Measurements from ENCODE around the gene MMP14.
A peak's percentile ranks its signal among the peaks of the same experiment; 100 is the strongest.
"Not testable (repeated sequence)": the region's sequence is repeated elsewhere in the genome, so short reads cannot be mapped to it uniquely, and the experiment has no call there.

The MMP14 gene

GRCh38 chr14:22842211-22843122 is 6.1 kb downstream of the MMP14 start:
- ATAC-seq (no peak), DNase-seq (no peak)

DNA sequence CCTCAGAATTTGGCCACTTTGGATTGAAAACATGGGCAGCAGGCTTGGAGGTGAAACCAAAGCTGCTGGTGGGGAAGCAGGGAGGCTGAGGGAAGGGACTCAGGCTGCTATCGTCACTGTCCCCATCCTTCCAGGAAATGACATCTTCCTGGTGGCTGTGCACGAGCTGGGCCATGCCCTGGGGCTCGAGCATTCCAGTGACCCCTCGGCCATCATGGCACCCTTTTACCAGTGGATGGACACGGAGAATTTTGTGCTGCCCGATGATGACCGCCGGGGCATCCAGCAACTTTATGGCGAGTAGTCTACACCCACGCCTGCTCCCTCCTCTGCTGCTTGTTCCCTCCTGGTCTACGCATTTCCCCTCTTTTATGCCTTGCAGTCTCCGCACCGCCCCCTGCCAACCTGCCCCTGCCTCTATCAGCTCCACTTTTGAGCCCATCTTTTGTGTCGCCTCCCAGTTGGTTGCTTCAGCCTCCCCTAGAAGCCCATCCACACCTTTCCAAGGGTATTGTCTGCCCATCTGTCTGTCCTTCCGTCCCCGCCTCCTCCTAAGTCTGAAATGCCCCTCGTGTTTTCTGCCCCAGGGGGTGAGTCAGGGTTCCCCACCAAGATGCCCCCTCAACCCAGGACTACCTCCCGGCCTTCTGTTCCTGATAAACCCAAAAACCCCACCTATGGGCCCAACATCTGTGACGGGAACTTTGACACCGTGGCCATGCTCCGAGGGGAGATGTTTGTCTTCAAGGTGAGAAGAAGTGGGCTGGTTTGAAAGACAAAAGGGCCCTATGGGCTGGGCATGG is 6.9 kb downstream of the MMP14 start:
- DNase-seq (no peak), ATAC-seq (no peak)

DNA sequence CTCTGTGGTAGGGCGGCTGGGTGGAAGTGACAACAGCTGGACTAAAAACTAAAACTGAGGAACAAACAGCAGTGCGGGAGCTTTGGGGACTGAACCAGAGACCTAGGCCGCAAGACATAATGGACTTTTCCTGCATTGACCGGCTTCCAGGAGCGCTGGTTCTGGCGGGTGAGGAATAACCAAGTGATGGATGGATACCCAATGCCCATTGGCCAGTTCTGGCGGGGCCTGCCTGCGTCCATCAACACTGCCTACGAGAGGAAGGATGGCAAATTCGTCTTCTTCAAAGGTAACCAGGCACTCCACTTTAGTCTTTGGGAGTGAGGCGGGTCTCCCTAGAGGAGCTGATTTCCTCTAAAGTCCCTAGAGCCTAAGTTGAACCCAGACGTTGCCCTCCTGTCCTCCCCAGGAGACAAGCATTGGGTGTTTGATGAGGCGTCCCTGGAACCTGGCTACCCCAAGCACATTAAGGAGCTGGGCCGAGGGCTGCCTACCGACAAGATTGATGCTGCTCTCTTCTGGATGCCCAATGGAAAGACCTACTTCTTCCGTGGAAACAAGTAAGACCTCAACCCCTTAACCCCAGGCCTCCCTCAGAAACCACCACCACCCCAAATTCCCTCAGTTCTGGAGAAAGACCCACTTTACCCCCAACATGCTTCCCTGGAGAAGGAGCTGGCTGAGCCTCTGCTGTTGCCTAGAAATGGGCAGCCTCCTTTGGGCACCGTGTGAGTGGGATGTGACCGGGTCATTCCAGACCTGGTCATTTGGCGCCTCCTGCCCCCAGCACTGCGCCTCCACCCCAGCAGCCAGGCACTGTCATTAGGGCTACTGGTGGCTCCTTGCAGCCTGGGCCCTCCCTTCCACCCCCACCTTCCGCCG is 8.1 kb downstream of the MMP14 start:
- no peak for DNase-seq

GRCh38 chr14:22845103-22845394 is 8.7 kb downstream of the MMP14 start:
- ATAC-seq, result no peak
- no peak for DNase-seq

More for the DNA sequence above, 8.1 kb downstream of the MMP14 start:
- ATAC-seq, result no peak

DNA sequence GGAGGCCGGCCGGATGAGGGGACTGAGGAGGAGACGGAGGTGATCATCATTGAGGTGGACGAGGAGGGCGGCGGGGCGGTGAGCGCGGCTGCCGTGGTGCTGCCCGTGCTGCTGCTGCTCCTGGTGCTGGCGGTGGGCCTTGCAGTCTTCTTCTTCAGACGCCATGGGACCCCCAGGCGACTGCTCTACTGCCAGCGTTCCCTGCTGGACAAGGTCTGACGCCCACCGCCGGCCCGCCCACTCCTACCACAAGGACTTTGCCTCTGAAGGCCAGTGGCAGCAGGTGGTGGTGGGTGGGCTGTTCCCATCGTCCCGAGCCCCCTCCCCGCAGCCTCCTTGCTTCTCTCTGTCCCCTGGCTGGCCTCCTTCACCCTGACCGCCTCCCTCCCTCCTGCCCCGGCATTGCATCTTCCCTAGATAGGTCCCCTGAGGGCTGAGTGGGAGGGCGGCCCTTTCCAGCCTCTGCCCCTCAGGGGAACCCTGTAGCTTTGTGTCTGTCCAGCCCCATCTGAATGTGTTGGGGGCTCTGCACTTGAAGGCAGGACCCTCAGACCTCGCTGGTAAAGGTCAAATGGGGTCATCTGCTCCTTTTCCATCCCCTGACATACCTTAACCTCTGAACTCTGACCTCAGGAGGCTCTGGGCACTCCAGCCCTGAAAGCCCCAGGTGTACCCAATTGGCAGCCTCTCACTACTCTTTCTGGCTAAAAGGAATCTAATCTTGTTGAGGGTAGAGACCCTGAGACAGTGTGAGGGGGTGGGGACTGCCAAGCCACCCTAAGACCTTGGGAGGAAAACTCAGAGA is 9.6 kb downstream of the MMP14 start:
- ATAC-seq (no peak), DNase-seq (no peak)

- no peak for DNase-seq
- no peak for ATAC-seq
Measured at GRCh38 chr14:22846811-22847307, 10.5 kb downstream of the MMP14 start.

DNA sequence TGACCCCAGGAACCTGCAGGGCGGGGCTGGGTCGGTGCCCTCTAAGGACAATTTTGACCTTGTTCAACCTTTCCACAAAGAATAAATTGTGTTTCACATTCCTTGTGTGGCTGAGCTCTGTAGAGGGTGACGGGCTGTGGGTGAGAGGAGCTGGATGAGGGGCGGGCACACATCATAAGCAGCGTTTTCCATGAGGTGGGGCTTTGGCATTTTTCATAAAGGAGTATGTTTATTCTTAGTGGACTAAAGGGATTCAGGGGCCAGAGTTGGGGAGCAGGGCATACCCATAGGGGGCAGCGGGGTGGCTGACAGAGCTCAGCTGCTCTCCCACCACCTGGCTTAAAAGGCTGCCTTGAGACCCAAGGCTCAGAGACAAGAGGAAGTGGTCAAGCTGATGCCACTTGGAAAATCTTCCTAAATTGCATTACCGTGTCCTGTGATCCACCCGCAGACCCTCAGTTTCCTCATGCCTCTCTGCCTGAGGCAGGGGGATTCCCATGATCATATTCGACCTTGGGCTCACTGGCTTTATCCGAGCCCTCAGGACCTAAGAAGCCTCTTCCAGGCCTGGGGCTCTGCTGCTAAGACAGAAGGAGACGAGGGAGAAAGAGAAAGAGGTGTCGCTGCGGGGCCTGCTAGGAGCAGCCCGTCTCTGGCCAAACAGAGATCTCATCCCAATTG is 11.4 kb downstream of the MMP14 start:
- DNase-seq (no peak), ATAC-seq (no peak)

GRCh38 chr14:22848351-22849164 is 12.2 kb downstream of the MMP14 start:
- ATAC-seq, result no peak
- DNase-seq, result no peak

DNA sequence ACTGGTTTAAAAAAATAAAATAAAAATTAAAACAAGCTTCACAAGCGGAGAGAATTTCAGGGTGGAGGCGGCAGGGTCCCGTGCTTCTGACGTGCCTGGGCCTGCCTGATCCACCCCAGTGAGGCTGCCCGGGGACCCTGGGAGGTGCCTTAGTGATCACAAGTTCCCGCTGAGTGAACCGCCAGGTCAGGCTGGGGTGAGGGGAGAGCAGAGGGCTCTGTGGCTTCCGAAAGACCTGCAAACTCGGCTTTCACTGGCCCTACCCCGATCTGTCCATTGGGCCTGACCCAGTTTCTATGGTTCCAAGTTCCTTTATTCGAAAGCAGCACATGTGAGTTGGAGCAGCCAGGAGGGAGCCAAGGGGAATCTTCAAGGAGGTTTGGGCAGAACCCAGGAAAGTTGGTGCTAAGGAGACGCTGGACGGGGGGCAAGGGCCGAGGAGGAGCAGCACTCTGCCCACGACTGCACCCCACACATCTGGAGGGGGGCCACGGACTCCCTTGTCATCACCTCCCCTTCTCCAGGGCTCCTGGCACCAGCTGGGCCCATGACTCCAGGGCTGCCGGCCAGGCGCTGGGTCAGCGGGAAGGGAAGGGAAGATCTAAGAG is 12.9 kb downstream of the MMP14 start:
- ATAC-seq (no peak), DNase-seq (no peak)

DNA sequence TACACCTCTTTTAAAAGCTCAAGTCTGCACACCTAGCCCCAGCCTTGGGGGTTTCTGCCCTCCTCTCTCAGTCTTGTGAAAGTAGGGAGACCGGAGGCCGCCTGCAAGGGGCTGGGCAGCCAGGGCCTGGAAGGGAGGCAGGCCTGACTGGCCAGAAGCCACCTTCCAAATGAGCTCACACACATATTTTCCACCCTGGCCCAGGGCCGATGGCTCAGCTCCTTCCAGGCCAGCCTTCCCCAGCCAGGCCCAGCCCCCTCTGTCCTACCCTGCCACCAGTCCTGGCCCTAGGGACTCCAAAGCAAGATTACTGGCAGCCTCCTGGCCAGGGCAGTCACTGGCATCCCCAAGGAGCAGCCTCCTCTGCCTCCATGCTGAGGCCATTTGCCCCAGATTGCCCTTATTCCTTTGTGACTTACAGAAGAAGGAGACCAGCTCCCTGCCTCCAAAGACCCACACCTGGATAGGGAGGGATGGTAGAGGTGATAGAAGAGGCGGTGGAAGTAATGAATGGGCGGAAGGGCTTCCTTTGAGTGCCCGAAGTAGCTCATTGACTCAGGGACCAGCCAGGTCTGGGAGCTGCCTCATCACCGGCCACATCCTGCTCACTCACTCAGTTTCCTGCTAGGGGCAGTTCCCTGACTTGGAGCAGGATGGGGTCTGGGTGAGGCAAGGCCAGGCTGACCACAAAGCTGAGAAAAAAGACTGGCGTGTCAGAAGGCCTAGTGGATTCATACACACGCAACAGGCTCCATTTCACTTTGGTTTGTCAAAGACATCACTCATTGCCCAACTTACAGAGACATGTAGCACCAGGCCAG is 14.8 kb downstream of the MMP14 start:
- peak; percentile 44 for DNase-seq
- ATAC-seq, result peak; percentile 41

- ATAC-seq, DNase-seq: not testable (repeated sequence)
Measured at GRCh38 chr14:22852178-22852577, 15.8 kb downstream of the MMP14 start.

GRCh38 chr14:22852599-22852939 is 16.2 kb downstream of the MMP14 start:
- ATAC-seq, result no peak

DNA sequence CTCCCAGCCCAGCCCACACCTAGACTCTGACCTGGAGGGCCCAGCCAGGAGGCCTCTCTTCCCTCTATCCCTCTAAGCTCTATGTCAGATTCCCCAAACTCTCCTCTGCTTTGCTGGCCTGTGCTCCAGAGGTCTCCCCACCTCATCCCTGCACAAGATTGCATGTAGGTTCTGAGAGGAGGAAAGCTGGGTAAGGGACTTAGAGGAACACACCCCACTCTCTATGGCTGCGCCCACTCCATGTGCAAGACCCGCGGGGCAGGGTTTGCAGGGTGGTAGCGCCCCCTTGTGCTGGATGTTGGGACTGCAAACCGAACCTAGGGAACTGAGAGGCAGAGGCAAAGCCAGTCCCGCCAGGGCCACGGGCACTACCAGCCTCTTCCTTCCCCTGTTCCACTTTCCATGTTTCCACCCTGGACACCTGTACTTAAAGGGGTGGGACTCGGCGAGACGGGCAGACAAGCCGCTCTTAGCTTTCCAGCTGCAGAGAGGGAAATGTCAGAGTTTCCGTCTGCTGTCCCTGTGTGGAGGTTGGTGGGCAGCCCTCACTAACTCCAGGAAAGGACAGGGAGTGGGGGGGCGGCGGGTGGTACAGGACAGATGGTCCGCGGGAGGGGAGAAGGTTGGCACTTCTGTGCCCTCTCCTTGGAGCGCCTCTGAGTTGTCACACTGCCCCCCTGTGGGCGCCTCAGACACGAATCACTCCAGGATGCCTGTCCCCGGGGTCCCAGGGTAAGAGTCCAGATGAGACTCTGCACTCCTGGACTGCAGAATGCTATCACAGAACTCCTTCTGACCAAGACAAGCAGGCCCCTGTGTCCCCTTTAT is 16.8 kb downstream of the MMP14 start:
- peak; percentile 89 for ATAC-seq

More at GRCh38 chr14:22852599-22852939, 16.2 kb downstream of the MMP14 start:
- DNase-seq, result no peak

GRCh38 chr14:22854296-22854695 is 17.9 kb downstream of the MMP14 start:
- ATAC-seq, DNase-seq: not testable (repeated sequence)

More for the DNA sequence above, 16.8 kb downstream of the MMP14 start:
- DNase-seq, result peak; percentile 97

DNA sequence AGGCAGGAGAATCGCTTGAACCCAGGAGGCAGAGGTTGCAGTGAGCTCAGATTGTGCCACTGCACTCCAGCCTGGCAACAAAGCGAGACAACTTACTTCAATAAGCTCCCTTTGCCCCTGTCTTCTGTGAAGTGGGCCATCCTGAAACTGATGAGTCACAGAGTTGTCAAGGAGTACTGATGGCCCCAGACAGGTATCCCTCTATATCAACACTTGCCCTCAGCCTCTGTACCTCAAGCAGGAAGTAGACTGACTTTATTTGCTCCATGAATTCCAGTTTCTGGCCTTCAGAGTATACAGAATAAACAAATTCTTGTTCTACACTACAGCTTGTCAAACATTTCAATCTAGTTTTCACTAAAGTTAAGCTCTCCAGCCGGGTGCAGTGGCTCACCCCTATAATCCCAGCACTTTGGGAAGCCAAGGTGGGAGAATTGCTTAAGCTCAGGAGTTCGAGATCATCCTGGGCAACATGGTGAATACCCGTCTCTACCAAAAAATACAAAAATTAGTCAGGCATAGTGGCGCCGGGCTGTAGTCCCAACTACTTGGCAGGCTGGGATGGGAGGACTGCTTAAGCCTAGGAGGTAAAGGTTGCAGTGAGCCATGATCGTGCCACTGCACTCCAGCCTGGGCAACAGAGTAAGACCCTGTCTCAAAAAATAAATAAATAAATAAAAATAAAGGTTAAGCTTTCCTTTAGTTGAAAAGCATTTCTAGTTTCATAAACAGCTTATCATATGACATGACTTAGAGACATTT is 18.8 kb downstream of the MMP14 start:
- DNase-seq (no peak), ATAC-seq (no peak)

DNA sequence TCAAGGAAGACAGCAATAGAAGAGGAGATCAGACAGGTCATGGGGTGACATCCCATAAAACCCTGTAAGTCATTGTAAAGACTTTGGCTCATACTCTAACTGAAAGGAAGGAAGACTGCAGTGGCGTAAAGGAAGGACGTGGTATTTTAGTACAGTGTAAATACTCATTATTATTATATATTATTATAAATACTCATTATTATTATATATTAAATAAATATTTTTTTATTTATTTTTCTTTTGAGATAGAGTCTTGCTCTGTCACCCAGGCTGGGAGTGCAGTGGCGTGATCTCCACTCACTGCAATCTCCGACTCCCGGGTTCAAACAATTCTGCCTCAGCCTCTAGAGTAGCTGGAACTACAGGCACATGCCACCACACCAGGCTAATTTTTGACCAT is 20.0 kb downstream of the MMP14 start:
- DNase-seq (no peak), ATAC-seq (no peak)

- not testable (repeated sequence) for ATAC-seq, DNase-seq
Measured at GRCh38 chr14:22860377-22860776, 24.0 kb downstream of the MMP14 start.

Measured in stimulated activated naive CD8-positive, alpha-beta T cell treated with anti-CD3 and anti-CD28 coated beads, Interleukin-15, Interleukin-2, amounts not matched to agents 100 U/mL and 50 U/mL, for 24 hours (primary cell).